ENCODE data around the gene SPTSSB.

The SPTSSB gene

DNA sequence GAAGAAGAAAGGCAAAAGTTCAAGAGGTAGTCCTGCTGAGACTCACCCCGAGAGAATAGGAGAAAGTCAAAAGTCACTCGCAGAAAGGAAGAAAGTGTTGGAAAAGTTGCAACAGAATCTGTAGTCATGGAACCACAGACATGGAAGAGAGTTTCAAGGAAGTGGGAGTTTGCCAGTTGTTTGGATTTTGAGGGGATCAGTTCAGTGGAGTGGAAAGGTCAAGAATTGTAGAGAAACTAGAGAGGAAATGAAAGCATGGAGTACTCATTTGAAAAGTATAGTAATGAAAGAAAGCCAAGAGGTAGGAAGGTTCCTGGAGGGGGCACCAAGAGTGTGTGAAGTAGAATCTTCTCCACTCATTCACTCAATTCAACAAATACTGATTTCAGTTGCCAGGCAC is 34.7 kb downstream of the SPTSSB start:
- H3K4me3 ChIP-seq (replicated peaks in 1 of 2; ENCODE audit: low read depth in 2 of 2, low read length in 2 of 2), result no peak overlapping the region
- DNase-seq (ENCODE audit: low read depth in 2 of 2), result no peak
- TF ChIP-seq, protein P1, sequence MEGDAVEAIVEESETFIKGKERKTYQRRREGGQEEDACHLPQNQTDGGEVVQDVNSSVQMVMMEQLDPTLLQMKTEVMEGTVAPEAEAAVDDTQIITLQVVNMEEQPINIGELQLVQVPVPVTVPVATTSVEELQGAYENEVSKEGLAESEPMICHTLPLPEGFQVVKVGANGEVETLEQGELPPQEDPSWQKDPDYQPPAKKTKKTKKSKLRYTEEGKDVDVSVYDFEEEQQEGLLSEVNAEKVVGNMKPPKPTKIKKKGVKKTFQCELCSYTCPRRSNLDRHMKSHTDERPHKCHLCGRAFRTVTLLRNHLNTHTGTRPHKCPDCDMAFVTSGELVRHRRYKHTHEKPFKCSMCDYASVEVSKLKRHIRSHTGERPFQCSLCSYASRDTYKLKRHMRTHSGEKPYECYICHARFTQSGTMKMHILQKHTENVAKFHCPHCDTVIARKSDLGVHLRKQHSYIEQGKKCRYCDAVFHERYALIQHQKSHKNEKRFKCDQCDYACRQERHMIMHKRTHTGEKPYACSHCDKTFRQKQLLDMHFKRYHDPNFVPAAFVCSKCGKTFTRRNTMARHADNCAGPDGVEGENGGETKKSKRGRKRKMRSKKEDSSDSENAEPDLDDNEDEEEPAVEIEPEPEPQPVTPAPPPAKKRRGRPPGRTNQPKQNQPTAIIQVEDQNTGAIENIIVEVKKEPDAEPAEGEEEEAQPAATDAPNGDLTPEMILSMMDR (IDR thresholded peaks at IDR 0.05; ENCODE audit: low read depth, low read length), result no peak

- no peak for DNase-seq (ENCODE audit: low read depth in 2 of 2)
- TF ChIP-seq, protein P1 (IDR thresholded peaks at IDR 0.05; ENCODE audit: low read depth, low read length), result no peak
- no peak overlapping the region for H3K4me3 ChIP-seq (replicated peaks in 1 of 2; ENCODE audit: low read depth in 2 of 2, low read length in 2 of 2)
These were observed 37.6 kb downstream of the SPTSSB start for GRCh38 chr3:161333696-161334095.

- TF ChIP-seq, protein P1 (IDR thresholded peaks at IDR 0.05; ENCODE audit: low read depth, low read length), result no peak
- DNase-seq (ENCODE audit: low read depth in 2 of 2), result no peak
- H3K4me3 ChIP-seq (replicated peaks in 1 of 2; ENCODE audit: low read depth in 2 of 2, low read length in 2 of 2), result no peak overlapping the region
These were observed 38.5 kb downstream of the SPTSSB start for GRCh38 chr3:161332792-161333191.

- TF ChIP-seq, protein P1 (IDR thresholded peaks at IDR 0.05; ENCODE audit: low read depth, low read length), result no peak
- DNase-seq (ENCODE audit: low read depth in 2 of 2), result no peak
- H3K4me3 ChIP-seq (replicated peaks in 1 of 2; ENCODE audit: low read depth in 2 of 2, low read length in 2 of 2), result no peak overlapping the region
These were observed 46.3 kb downstream of the SPTSSB start for GRCh38 chr3:161325059-161325458.

DNA sequence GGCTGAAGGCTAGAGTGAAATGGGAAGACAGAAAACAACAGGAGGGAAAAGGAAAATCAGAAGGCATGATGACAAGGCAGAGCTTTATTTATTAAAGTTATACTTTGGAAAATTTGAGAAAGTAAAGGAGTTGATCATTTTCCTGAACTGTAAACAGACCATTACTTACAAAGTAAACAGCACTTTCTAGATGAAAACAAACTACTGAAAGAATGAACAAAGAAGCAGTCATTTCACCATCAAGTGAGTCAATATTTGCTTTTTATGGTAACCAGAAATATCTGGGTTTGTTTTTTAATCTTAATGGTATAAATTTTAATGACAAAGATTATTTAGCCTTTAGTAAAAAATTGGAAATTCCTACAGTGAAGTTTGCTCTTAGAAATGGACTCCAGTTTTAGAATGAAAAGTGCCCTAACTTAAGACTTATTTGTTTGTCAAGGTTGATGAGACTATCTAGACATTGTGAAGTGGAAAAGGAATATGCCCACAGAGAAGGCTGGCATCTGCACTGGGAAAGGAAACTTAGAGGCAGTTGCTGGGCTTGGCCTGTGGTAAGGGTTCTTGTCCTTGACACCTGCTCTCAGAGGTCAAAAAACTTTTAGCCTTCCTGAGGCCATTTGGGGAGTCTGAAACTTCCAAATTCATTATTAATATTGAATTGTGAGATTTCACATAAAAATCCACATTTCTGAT is 47.2 kb downstream of the SPTSSB start:
- TF ChIP-seq, protein P1 (IDR thresholded peaks at IDR 0.05; ENCODE audit: low read depth, low read length), result no peak
- H3K4me3 ChIP-seq (replicated peaks in 1 of 2; ENCODE audit: low read depth in 2 of 2, low read length in 2 of 2), result no peak overlapping the region
- no peak for DNase-seq (ENCODE audit: low read depth in 2 of 2)

- no peak for DNase-seq (ENCODE audit: low read depth in 2 of 2)
- TF ChIP-seq, protein P1 (IDR thresholded peaks at IDR 0.05; ENCODE audit: low read depth, low read length), result no peak
- no peak overlapping the region for H3K4me3 ChIP-seq (replicated peaks in 1 of 2; ENCODE audit: low read depth in 2 of 2, low read length in 2 of 2)
These were observed 48.3 kb downstream of the SPTSSB start for GRCh38 chr3:161322781-161323568.

Data from cardiac fibroblast (primary cell).